Cardiac ventricle fibroblast (primary cell): Measurements from ENCODE around the gene CHID1. TPM values are rescaled to one million over a fixed set of nuclear protein-coding genes. Genes with fewer than 3 reads are reported as not detected.

Experiments
- total RNA-seq: library from RNA; depleted of rRNA; stranded (reverse); fragments of >200 nt; gene quantifications from 2 replicates; pipeline ENCODE4 v1.2.3, GENCODE V29; 2015

The CHID1 gene
- total RNA-seq: 110 and 127 TPM in 2 replicates

DNA sequence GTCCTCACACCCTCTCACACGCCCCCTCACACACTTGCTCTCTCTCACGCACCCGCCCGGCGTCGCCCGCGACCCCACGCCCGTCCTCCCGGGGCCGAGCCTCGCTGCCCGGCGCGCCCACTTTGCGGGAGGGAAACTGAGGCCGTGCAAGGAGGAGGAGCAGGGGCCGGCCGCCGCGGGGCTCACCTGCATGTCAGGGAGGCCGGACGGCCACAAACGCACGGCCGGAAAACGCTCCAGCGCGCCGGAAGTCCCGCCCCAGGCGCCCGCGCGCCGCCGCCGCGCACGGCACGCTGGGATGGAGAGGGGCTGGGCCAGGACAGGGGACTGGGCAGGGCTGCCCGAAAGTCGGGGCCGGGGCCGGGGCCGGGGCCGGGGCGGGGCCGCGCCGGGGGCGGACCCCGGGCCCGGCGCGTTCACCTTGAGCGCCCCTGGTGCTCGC, at the start of gene CHID1:
CHID1 (minus strand) TSS at position 222 of the 442 bp plus-strand sequence. CDS start 5,994 bp downstream, outside the sequence.

DNA sequence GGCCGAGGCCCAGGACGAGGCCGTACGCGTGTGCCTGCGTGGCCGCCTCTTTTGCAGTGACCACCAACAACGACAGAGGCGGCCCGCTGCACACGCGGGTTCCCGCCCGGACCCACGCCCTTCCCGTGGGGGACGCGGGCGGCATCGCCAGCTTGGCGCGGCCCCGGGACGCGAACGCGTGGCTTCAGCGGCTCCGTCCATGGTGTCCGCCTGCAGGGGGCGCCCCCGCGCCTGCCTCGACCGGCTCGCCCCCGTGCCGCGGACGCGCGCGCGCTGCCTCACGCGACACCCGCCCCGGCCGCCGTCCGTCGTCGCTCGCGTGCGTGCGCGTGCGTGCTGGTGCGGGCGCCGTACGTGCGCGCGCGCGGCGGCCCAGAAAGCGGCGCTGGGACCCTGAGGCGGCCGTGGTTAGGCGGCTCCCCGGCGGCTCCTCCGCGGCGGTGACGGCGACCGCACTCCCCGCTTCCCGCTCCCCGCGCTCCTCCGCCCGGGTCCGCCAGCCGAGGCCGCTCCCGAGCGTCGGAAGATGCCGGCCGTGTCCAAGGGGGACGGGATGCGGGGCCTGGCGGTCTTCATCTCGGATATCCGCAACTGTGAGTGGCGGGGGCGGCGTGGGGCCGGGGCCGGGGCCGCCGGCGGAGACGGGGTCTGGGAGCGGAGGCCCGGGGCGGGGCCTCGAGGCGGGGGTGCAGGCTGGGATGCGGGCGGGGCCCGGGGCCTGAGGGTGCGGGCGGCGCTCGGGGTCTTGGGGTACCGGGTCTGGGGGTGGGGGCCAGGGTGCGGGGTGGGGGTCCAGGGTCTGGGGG, 15.1 kb upstream of the CHID1 start, which contains the start of gene AP2A2:
AP2A2 (plus strand) TSS at position 375 of the 806 bp plus-strand sequence; CDS start at position 527, 152 bp downstream.

DNA sequence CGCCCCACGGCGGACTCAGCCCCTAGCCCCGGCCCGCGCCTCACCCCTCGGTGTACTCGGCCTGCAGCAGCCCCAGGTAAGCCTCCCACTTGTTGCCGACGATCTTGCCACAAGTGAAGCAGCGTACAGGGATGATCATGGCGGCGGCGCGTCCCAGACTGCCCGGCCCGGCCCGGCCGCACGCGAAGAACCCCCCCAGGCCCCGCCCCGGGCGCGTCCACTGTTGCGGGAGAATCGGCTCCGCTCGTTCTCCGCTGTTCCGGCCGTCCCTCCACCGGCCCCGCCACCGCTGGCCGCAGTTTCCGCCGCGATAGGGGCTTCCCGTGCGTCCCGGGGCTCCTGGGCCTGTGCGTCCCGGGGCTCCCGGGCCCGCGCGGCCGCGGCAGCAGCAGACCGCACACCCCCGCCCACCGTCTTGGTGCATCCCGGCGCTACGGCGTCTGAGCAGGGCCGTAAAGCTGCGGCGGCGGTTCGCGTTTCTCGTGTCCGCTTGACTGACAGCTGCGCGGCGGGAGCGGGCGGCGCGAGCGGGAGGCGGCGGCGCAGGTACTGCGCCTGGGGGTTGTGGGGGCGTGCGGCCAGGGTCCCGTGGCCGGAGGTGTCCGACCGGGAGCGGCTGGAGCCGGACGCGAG, 68.1 kb downstream of the CHID1 start, which contains the start of the genes POLR2L and TSPAN4:
POLR2L (minus strand) TSS at position 160 of the 633 bp plus-strand sequence; CDS start at position 139, 21 bp downstream.
TSPAN4 (plus strand) TSS at position 483 of the 633 bp plus-strand sequence. CDS start 7,453 bp downstream, outside the sequence.

DNA sequence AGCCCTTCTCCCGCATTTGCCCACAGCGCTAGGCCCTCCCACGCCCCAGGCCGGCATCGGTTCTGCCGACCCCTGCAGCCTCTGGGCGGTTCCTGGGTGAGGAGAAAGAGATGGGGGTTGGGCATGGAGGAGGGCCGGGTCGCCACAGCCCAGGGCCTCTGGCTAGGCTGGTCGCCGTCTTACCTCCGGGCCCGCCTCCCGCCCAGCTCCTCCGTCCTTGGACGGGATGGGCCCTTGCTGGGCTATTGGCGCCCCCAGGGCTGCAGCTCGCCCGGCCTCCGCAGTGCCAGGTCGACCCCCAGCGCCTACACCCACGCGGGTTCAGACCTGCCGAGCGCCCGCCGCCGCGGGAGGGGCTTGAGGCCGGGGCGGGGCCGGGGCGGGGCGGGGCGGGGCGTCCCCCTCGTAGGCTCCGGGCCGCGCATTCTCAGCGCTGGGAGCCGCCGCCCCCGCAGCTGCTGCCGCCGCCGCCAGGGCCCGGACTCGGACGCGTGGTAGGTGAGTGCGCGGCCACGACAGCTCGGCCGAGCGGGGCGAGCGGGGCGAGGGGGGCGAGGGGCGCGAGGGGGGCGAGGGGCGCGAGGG, 78.0 kb downstream of the CHID1 start, which contains the start of gene CD151:
CD151 (plus strand) TSS at position 424 of the 585 bp plus-strand sequence. CDS start 3,118 bp downstream, outside the sequence.

DNA sequence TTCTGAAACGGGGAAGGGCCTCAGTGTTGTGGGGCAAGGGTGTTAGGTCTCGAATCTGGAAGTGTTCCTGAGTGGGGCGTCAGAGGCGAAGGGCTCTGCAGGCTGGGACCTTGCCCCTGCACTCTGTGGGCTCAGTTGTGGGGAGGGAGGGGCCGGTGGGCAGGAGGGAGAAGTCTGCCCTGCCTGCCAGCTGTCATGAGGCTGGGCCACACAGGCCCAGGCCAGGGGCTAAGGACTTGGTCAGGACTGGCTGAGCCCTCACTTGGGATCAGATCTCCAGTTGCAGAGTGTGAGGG, 82.8 kb downstream of the CHID1 start, which contains the start of gene CRACR2B:
CRACR2B (plus strand) TSS at position 23 of the 296 bp plus-strand sequence. CDS start 689 bp downstream, outside the sequence.

DNA sequence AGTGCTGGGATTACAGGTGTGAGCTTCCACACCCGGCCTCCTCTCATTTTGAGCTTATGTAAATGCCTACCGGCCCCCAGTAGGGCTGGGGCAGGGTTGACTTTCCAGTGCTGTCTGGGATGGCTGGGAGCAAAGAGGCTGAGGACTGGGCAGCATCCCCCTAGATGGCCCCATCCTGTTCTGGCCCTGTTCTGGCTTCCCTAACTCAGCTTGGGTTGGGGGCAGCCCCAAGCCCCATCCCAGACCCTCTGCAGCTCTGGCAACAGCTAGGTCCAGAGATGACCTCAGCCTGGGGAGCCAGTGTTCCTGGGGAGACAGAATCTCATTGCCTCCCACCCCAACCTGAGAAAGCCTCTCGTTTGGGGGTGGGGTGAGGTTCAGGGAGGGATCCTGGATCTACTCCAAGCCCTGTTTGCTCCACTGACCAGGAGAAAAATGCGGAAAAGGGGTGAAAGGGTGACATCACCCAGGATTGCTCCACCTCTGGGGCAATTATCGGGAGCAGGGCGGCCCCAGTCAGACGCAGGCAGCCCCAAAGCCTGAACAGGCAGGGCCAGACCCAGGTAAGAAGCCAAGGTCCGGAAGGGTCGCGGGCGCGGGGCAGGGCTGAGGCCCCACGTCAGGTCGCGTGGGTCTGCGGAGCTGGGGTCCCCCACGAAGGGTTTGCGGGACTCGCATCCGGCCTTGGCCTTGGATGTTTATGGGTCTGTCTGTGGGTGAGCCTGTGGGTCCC, 92.0 kb downstream of the CHID1 start, which contains the start of gene PNPLA2:
PNPLA2 (plus strand) TSS at position 519 of the 733 bp plus-strand sequence. CDS start 805 bp downstream, outside the sequence.

Other genes with a start within 250 kb of the CHID1 start
- gene DEAF1, start 215.6 kb downstream of the CHID1 start, total RNA-seq: 20.6 and 23.9 TPM in 2 replicates
- gene TMEM80, start 215.0 kb downstream of the CHID1 start, total RNA-seq: 20.3 and 34.6 TPM in 2 replicates
- 11.7 and 15.0 TPM in 2 replicates for gene EPS8L2, start 204.6 kb downstream of the CHID1 start, total RNA-seq
- gene TALDO1, start 163.3 kb downstream of the CHID1 start, total RNA-seq: 184 and 216 TPM in 2 replicates
- 15.9 and 16.6 TPM in 2 replicates for gene GATD1, start 133.3 kb downstream of the CHID1 start, total RNA-seq
- 0.49 and 0.94 TPM in 2 replicates for gene CEND1, start 120.7 kb downstream of the CHID1 start, total RNA-seq
- gene SLC25A22, start 112.5 kb downstream of the CHID1 start, total RNA-seq: 15.4 and 34.4 TPM in 2 replicates
- 6.1 and 9.3 TPM in 2 replicates for gene PIDD1, start 105.6 kb downstream of the CHID1 start, total RNA-seq
- 563 and 660 TPM in 2 replicates for gene RPLP2, start 100.8 kb downstream of the CHID1 start, total RNA-seq
- gene PNPLA2, start 91.9 kb downstream of the CHID1 start, total RNA-seq: 51.4 and 52.8 TPM in 2 replicates
- gene CRACR2B, start 82.9 kb downstream of the CHID1 start, total RNA-seq: 1.1 and 1.7 TPM in 2 replicates
- 286 and 398 TPM in 2 replicates for gene CD151, start 77.9 kb downstream of the CHID1 start, total RNA-seq
- 77.8 and 107 TPM in 2 replicates for gene POLR2L, start 68.3 kb downstream of the CHID1 start, total RNA-seq
- 207 and 222 TPM in 2 replicates for gene TSPAN4, start 68.0 kb downstream of the CHID1 start, total RNA-seq
- 37.3 and 40.8 TPM in 2 replicates for gene AP2A2, start 15.1 kb upstream of the CHID1 start, total RNA-seq
- not detected in 2 replicates for gene MUC6, start 125.9 kb upstream of the CHID1 start, total RNA-seq
- not detected in 2 replicates for gene MUC2, start 164.1 kb upstream of the CHID1 start, total RNA-seq
- gene MUC5AC, start 247.1 kb upstream of the CHID1 start, total RNA-seq: not detected in 2 replicates